SK-N-MC (cell line): ENCODE measurements around the gene SLC31A2.

ENCODE experiments used
- EZH2 ChIP-seq: fragments of 200-600 bp; sonication (generic); IDR thresholded peaks from one replicate; pipeline ENCODE4 v1.6.1; 2017; ENCODE audit warnings: antibody characterized with exemption
- POLR2AphosphoS5 ChIP-seq: IDR thresholded peaks from 2 replicates; pipeline ENCODE4 v1.6.1; 2012; ENCODE audit warnings: mild to moderate bottlenecking, low read depth, low read length, borderline replicate concordance

GRCh38 chr9:113184539-113184938, 33.7 kb downstream of the SLC31A2 start:
- TF ChIP-seq POLR2AphosphoS5 (no peak), EZH2 (no peak)
